HG03442 (cell line): ENCODE results near the gene NCR1.
"Not testable (repeated sequence)": the region's sequence is repeated elsewhere in the genome, so short reads cannot be mapped to it uniquely, and the experiment has no call there.

Experiments
- ATAC-seq: cut with Tn5 transposase; IDR thresholded peaks from one replicate; pipeline ENCODE4 v1.9.1; 2021; ENCODE audit warnings: mild to moderate bottlenecking, moderate library complexity; ENCODE audit not compliant: unreplicated experiment

Gene NCR1

DNA sequence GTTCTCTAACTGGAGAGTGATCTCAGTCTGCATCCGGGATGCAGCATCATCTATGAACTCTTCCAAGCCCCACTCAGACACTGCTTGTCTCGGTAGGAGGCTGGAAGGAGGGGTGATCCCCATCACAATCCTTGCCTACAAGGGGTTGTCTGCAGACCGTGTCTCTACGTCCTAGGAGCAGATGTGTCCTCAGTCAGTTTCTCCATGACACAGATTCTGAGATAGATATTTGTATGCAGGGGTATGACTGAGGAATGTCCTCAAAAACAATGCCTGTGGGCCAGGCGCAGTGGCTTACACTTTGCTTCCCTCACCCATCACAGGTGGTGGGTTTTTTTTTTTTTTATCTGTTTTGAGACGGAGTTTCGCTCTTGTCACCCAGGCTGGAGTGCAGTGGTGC lies 871 bp downstream of the NCR1 start:
- ATAC-seq: no peak

- not testable (repeated sequence) for ATAC-seq
These were observed 2.0 kb downstream of the NCR1 start for GRCh38 chr19:54907899-54908298.

GRCh38 chr19:54916822-54917221 lies 10.9 kb downstream of the NCR1 start:
- no peak for ATAC-seq

GRCh38 chr19:54918499-54918898 lies 12.6 kb downstream of the NCR1 start:
- no peak for ATAC-seq

DNA sequence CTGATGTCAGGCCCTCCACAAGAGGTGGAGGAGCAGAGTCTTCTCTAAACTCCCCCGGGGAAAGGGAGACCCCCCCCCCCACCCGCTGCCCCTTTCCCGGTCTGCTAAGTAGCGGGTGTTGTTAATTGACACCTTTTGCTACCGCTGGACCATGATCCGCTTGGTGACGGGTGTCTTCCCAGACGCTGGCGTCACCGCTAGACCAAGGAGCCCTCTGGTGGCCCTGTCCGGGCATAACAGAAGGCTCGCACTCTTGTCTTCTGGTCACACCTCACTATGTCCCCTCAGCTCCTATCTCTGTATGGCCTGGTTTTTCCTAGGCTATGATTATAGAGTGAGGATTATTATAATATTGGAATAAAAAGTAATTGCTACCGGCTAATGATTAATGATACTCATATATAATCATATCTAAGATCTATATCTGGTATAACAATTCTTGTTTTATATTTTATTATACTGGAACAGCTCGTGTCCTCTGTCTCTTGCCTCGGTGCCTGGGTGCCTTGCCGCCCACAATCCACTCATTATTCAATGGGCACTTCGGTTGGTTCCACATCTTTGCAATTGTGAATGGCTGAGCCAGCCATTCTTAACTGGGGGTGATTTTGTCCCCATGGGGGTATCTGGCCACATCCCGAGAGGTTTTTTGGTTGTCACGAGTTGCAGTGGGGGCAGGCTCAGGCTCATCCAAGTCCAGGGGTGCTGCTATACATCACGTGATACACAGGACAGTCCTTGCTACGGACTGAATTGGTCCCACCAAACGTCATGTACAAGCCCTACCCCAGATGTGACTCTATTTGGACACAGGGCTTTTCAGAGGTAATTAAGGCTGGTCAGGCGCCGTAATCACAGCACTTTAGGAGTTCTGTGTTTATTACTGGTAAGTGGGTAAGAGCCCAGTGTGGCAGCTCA lies 14.0 kb downstream of the NCR1 start:
- not testable (repeated sequence) for ATAC-seq

GRCh38 chr19:54921082-54921481 lies 15.1 kb downstream of the NCR1 start:
- ATAC-seq: no peak

DNA sequence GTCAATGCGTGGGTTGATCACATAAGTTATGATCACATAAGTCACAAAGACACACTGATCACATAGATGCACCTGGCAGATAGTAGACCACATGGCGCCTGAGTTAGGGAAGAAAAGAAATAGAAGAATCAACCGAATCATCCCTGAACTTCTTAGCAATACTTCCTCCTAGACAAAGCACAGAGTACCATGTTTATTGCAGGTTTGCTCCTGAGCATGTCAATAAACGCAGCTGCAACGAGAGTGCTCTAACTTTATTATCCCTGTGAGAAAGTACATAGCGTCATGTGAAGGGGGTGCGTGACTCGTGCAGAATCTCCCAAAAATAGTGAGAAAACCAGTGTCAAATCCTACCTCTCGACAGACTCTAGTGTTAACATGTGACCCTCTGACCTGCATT lies 17.3 kb downstream of the NCR1 start:
- no peak for ATAC-seq

DNA sequence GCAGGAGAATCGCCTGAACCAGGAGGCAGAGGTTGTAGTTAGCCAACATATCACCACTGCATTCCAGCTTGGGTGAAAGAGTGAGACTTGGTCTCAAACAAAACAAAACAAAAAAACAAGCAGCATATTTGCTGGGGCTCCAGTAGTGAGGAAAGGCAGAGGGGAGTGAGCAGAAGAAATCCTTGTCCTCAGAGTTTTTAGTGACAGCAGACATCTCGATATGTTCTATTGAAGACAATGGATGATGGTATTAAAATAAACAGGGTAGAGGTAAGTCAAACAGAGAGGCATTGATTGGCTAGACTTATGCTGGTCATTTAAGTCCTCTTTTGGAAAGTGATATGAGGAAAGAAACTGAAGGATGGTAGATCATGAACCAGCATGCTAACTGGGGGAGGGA lies 22.4 kb downstream of the NCR1 start:
- no peak for ATAC-seq

DNA sequence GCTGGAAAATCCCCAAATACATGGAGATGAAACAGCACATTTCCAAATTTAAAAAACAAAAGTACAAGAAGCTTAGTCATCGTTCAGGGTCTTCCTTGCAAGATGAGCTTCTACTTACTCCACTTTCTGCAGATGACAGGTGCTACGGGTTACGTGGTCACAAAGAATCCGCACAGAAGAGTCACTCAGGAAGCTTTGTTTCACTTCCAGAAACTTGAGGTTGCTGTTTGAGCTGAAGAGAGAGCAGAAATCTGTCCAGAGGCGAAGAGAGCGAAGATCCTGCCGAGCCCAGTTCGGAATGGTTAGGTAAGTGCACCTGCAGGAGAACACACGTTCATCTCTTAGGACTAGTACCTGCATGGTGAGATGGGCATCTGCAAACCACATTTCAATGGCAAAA lies 32.0 kb downstream of the NCR1 start:
- ATAC-seq: no peak

GRCh38 chr19:54938906-54939305 lies 33.0 kb downstream of the NCR1 start:
- ATAC-seq: no peak

DNA sequence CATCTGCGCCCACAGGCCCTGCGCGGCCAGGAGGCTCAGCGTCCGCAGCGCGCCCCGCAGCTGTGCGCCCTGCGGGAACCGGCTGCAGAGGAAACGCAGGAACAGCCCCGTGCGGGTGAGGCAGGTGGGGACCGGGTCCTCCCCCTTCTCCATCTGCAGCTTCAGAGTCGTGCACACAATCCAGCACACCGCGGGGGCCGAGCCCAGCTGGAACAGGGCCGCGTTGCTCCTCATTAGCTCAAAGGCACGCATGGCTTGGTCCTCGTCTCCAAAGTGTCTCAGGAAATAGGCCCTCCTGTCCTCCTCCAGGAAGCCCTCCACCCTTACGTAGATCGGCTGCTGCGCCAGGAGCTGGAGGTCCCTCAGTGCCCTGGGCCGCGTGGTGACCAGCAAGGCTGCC lies 33.6 kb downstream of the NCR1 start:
- not testable (repeated sequence) for ATAC-seq

- not testable (repeated sequence) for ATAC-seq
These were observed 37.9 kb downstream of the NCR1 start for GRCh38 chr19:54943772-54944361.

DNA sequence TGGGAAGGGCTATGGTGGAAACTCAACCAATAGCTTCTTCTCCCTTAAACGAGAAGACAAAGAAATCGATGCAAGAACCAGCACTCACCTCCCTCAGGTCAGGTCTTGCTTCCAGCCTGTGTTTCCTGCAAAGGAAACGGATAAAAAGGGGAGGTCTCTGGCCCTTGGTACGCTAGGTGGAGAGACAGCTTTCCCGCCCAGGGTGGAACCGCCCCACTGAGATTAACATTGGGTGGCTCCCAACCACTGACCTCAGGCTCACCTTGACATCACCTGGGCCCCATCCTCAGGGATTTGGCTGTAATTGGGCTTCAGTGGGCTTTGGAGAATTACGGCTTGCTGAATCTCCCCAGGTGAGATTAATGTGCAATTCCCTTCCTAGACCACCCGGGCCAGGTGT lies 41.4 kb downstream of the NCR1 start, which contains the start of gene NLRP7:
Gene NLRP7 (minus strand): TSS at position 150 of the 400 bp plus-strand sequence.
- ATAC-seq: no peak

GRCh38 chr19:54949412-54949811 lies 43.5 kb downstream of the NCR1 start:
- no peak for ATAC-seq

- ATAC-seq: not testable (repeated sequence)
These were observed 44.6 kb downstream of the NCR1 start for GRCh38 chr19:54950580-54950979.

GRCh38 chr19:54952591-54953344 lies 46.8 kb downstream of the NCR1 start:
- ATAC-seq: no peak

DNA sequence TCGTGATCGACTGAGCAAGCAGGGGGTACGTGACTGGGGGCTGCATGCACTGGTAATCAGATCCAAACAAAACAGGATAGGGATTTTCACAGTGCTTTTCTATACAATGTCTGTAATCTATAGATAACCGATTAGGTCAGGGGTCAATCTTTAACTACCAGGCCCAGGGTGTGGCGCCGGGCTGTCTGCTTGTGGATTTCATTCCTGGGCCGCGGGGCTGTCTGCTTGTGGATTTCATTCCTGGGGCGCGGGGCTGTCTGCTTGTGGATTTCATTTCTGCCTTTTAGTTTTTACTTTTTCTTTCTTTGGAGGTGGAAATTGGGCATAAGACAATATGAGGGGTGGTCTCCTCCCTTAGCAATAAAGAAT lies 47.4 kb downstream of the NCR1 start:
- not testable (repeated sequence) for ATAC-seq

- no peak for ATAC-seq
These were observed 49.4 kb downstream of the NCR1 start for GRCh38 chr19:54955376-54955775.

- no peak for ATAC-seq
These were observed 53.9 kb downstream of the NCR1 start for GRCh38 chr19:54959840-54960239.
